HEK293 (cell line): ENCODE measurements around the gene ASIC1.

ENCODE experiments used
- CTCF ChIA-PET: fragments of 350-600 bp; formaldehyde crosslinking; extraction: SDS; loops from one replicate; lab custom pipeline; 2021; ENCODE audit warnings: antibody characterized with exemption; lab: Yijun Ruan, JAX
- POLR2A ChIA-PET: fragments of 300-600 bp; formaldehyde crosslinking; extraction: SDS; loops from one replicate; lab custom pipeline; 2020; ENCODE audit warnings: antibody characterized with exemption, inconsistent platforms; lab: Yijun Ruan, JAX
- H3K27ac ChIP-seq: fragments of 200-500 bp; sonication (Bioruptor generic); 2 replicates; pipeline ENCODE4 v1.5.1; 2014; ENCODE audit warnings: low read depth, low read length, control low read depth, inconsistent platforms; ENCODE audit errors: extremely low read depth
- H3K36me3 ChIP-seq, 2 experiments: fragments of 200-500 bp in 1 of 2; sonication (Bioruptor generic) in 1 of 2; 1 replicate in 1 of 2; 2 replicates in 1 of 2; pipeline ENCODE4 v1.5.1; 2014 to 2017; ENCODE audit warnings: inconsistent platforms in 2 of 2, low read length in 2 of 2; ENCODE audit not compliant: control insufficient read depth in 2 of 2, insufficient read depth in 1 of 2
- H3K4me1 ChIP-seq: fragments of 200-500 bp; sonication (Bioruptor generic); 2 replicates; pipeline ENCODE4 v1.5.1; 2014; ENCODE audit warnings: mild to moderate bottlenecking, low read length, inconsistent platforms; ENCODE audit not compliant: control insufficient read depth, insufficient read depth
- H3K4me3 ChIP-seq: 2 replicates; pipeline ENCODE4 v1.5.1; 2011; ENCODE audit warnings: low read depth, mild to moderate bottlenecking, control low read depth, low read length, moderate library complexity
- H3K9me3 ChIP-seq: fragments of 200-500 bp; sonication (Bioruptor generic); 2 replicates; pipeline ENCODE4 v1.5.1; 2014; ENCODE audit warnings: low read depth, low read length, inconsistent platforms; ENCODE audit not compliant: control insufficient read depth, insufficient read depth
- ELK4 ChIP-seq: IDR thresholded peaks from 2 replicates; pipeline ENCODE4 v1.6.1; 2011; ENCODE audit warnings: mild to moderate bottlenecking, low read depth, low read length, borderline replicate concordance
- GLIS1 ChIP-seq: fragments of 450-650 bp; formaldehyde crosslinking; IDR thresholded peaks from 2 replicates; pipeline ENCODE4 v1.5.1; 2016; ENCODE audit warnings: missing biosample characterization, missing genetic modification characterization
- SCRT1 ChIP-seq: fragments of 450-650 bp; formaldehyde crosslinking; IDR thresholded peaks from 2 replicates; pipeline ENCODE4 v1.5.1; 2016; ENCODE audit warnings: missing biosample characterization, missing genetic modification characterization, borderline replicate concordance
- SCRT2 ChIP-seq: fragments of 450-650 bp; formaldehyde crosslinking; IDR thresholded peaks from 2 replicates; pipeline ENCODE4 v1.5.1; 2016; ENCODE audit warnings: missing biosample characterization, missing genetic modification characterization
- SETDB1 ChIP-seq: IDR thresholded peaks from one replicate; pipeline ENCODE4 v1.6.1; 2017; ENCODE audit warnings: mild to moderate bottlenecking, low read length, moderate library complexity, mixed read lengths; ENCODE audit not compliant: insufficient read length
- TRIM28 ChIP-seq: IDR thresholded peaks from 2 replicates; pipeline ENCODE4 v1.6.1; 2011; ENCODE audit warnings: low read length, control low read depth, borderline replicate concordance
- YY1 ChIP-seq: fragments of 450-650 bp; formaldehyde crosslinking; IDR thresholded peaks from 2 replicates; pipeline ENCODE4 v1.5.1; 2018; ENCODE audit warnings: missing biosample characterization, missing genetic modification characterization
- ZFHX2 ChIP-seq: fragments of 450-650 bp; formaldehyde crosslinking; conservative IDR thresholded peaks from 2 replicates; pipeline ENCODE4 v1.5.1; 2016; ENCODE audit warnings: missing biosample characterization, missing genetic modification characterization
- ZFP3 ChIP-seq: fragments of 450-650 bp; formaldehyde crosslinking; IDR thresholded peaks from 2 replicates; pipeline ENCODE4 v1.5.1; 2016; ENCODE audit warnings: low read depth, missing biosample characterization, missing genetic modification characterization
- ZNF112 ChIP-seq: fragments of 450-650 bp; formaldehyde crosslinking; IDR thresholded peaks from 2 replicates; pipeline ENCODE4 v1.5.0; 2017; ENCODE audit warnings: missing biosample characterization, missing genetic modification characterization
- ZNF155 ChIP-seq: fragments of 450-650 bp; formaldehyde crosslinking; IDR thresholded peaks from 2 replicates; pipeline ENCODE4 v1.5.1; 2016; ENCODE audit warnings: missing biosample characterization, missing genetic modification characterization
- ZNF23 ChIP-seq: fragments of 450-650 bp; formaldehyde crosslinking; IDR thresholded peaks from 2 replicates; pipeline ENCODE4 v1.5.1; 2016; ENCODE audit warnings: missing biosample characterization, missing genetic modification characterization, borderline replicate concordance
- ZNF280C ChIP-seq: fragments of 450-650 bp; formaldehyde crosslinking; IDR thresholded peaks from 2 replicates; pipeline ENCODE4 v1.5.1; 2016; ENCODE audit warnings: missing biosample characterization, missing genetic modification characterization
- ZNF280D ChIP-seq: fragments of 450-650 bp; formaldehyde crosslinking; IDR thresholded peaks from 2 replicates; pipeline ENCODE4 v1.5.1; 2016; ENCODE audit warnings: missing biosample characterization, missing genetic modification characterization
- ZNF362 ChIP-seq: fragments of 450-650 bp; formaldehyde crosslinking; IDR thresholded peaks from 2 replicates; pipeline ENCODE4 v1.5.1; 2016; ENCODE audit warnings: missing biosample characterization, missing genetic modification characterization
- ZNF518A ChIP-seq: fragments of 450-650 bp; formaldehyde crosslinking; conservative IDR thresholded peaks from 2 replicates; pipeline ENCODE4 v1.5.1; 2016; ENCODE audit warnings: low read depth, missing biosample characterization, missing genetic modification characterization
- ZNF529 ChIP-seq: fragments of 450-650 bp; formaldehyde crosslinking; IDR thresholded peaks from 2 replicates; pipeline ENCODE4 v1.5.1; 2017; ENCODE audit warnings: missing genetic modification characterization, missing biosample characterization; ENCODE audit not compliant: insufficient replicate concordance
- ZSCAN30 ChIP-seq: fragments of 450-650 bp; IDR thresholded peaks from 2 replicates; pipeline ENCODE4 v1.5.1; 2018; ENCODE audit warnings: missing biosample characterization, mild to moderate bottlenecking, missing genetic modification characterization, moderate library complexity
- ZSCAN4 ChIP-seq: fragments of 450-650 bp; formaldehyde crosslinking; IDR thresholded peaks from 2 replicates; pipeline ENCODE4 v1.5.1; 2017; ENCODE audit warnings: missing biosample characterization, missing genetic modification characterization
- ZXDB ChIP-seq: fragments of 450-650 bp; formaldehyde crosslinking; IDR thresholded peaks from 2 replicates; pipeline ENCODE4 v1.5.1; 2016; ENCODE audit warnings: missing biosample characterization, missing genetic modification characterization

Gene ASIC1

GRCh38 chr12:50119387-50119786, 62.0 kb downstream of the ASIC1 start:
- ChIA-PET POLR2A (no interaction called here), CTCF (interaction anchor here (0.7 kb wide), 1 partner anchor 11 kb away, joined by 3 read pairs; no protein-coding TSS in a partner anchor)
- H3K9me3 ChIP-seq = no peaks in the 10 kb centered on the region
- TF ChIP-seq ZSCAN30 (no peak), ZNF280D (0 out of 2 replicates have a peak, but pooled peaks have one; percentile 57), SCRT1 (tag by site-specific recombination) (peak; percentile 72; the same call in 1 of the 2 replicates), ZFP3 (tag by site-specific recombination) (no peak), ZFHX2 (tag by site-specific recombination) (0 out of 2 replicates have a peak, but pooled peaks have one; percentile 10), SETDB1 (peak; percentile 38), SCRT2 (tag by site-specific recombination) (peak; percentile 58)
- 0 out of 2 replicates have a peak, but pooled peaks cover 2% of the 10 kb centered on the region for H3K4me1 ChIP-seq
- peaks cover 15 to 58% of the 10 kb centered on the region in 2 experiments for H3K36me3 ChIP-seq
- no peak overlapping the region for H3K27ac ChIP-seq
- no peak overlapping the region for H3K4me3 ChIP-seq

GRCh38 chr12:50120521-50120920, 63.1 kb downstream of the ASIC1 start:
- Histone ChIP-seq H3K27ac (no peak overlapping the region), H3K36me3 (peaks cover 15 to 56% of the 10 kb centered on the region in 2 experiments), H3K9me3 (no peaks in the 10 kb centered on the region), H3K4me3 (no peak overlapping the region), H3K4me1 (0 out of 2 replicates have a peak, but pooled peaks cover 2% of the 10 kb centered on the region)
- POLR2A ChIA-PET = interaction anchor here (1.5 kb wide), 1 partner anchor 8 kb away, joined by 8 read pairs; the partner anchor contains the start of gene COX14
- CTCF ChIA-PET = interaction anchor here (2.9 kb wide), 1 partner anchor 9 kb away, joined by 13 read pairs; the partner anchor contains the start of gene COX14
- TF ChIP-seq ZNF23 (tag by site-specific recombination) = no peak
- TF ChIP-seq ZNF518A = no peak
- no peak for TF ChIP-seq ZFP3 (tag by site-specific recombination)
- TF ChIP-seq ZNF155 (tag by site-specific recombination) = no peak
- no peak for TF ChIP-seq ZNF112 (tag by site-specific recombination)
- TF ChIP-seq ZNF362 (tag by site-specific recombination) = no peak
- no peak for TF ChIP-seq SCRT2 (tag by site-specific recombination)
- no peak for TF ChIP-seq TRIM28
- TF ChIP-seq YY1 = no peak
- TF ChIP-seq ZNF529 (tag by site-specific recombination) = no peak
- no peak for TF ChIP-seq ELK4
- no peak for TF ChIP-seq ZNF280C (tag by site-specific recombination)
- no peak for TF ChIP-seq ZXDB (tag by site-specific recombination)
- TF ChIP-seq GLIS1 (tag by site-specific recombination) = no peak
- no peak for TF ChIP-seq ZSCAN4 (tag by site-specific recombination)
